GM19025 (cell line): ENCODE data around the gene PRDM15.
"Not testable (repeated sequence)": the region's sequence is repeated elsewhere in the genome, so short reads cannot be mapped to it uniquely, and the experiment has no call there.

Experiments
- ATAC-seq: cut with Tn5 transposase; IDR thresholded peaks from one replicate; pipeline ENCODE4 v1.9.1; 2021; ENCODE audit warnings: mild to moderate bottlenecking, low read depth, moderate library complexity; ENCODE audit not compliant: unreplicated experiment

PRDM15 gene

GRCh38 chr21:41794600-41794999 lies 84.5 kb downstream of the PRDM15 start:
- ATAC-seq = no peak

- no peak for ATAC-seq
Measured at GRCh38 chr21:41792711-41793110, 86.4 kb downstream of the PRDM15 start.

- ATAC-seq = no peak
Measured at GRCh38 chr21:41786509-41786987, 92.6 kb downstream of the PRDM15 start.

GRCh38 chr21:41785262-41785661 lies 93.9 kb downstream of the PRDM15 start:
- ATAC-seq = not testable (repeated sequence)

DNA sequence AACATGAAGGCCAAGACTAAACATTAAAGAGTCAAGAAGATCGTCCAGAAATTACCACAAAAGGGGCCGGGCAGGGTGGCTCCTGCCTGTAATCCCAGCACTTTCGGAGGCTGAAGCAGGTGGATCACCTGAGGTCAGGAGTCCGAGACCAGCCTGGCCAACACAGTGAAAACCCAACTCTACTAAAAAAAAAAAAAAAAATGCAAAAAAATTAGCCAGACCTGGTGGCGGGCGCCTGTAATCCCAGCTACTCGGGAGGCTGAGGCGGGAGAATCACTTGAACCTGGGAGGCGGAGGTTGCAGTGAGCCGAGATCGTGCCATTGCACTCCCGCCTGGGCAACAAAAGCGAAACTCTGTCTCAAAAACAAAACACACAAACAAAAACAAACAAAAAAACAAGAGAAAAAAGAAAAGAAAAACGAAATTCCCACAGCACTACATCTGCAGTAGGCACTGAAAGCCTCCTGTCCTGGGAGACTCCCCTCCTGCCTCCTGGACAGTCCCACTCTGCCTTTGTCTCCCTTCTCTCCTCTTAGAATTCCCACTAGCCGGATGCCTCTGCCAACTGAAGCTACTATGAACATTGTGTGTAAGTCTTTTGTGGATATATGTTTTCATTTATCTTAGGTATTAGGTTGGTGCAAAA lies 94.6 kb downstream of the PRDM15 start:
- no peak for ATAC-seq

- ATAC-seq = no peak
Measured at GRCh38 chr21:41783476-41784180, 95.5 kb downstream of the PRDM15 start.

DNA sequence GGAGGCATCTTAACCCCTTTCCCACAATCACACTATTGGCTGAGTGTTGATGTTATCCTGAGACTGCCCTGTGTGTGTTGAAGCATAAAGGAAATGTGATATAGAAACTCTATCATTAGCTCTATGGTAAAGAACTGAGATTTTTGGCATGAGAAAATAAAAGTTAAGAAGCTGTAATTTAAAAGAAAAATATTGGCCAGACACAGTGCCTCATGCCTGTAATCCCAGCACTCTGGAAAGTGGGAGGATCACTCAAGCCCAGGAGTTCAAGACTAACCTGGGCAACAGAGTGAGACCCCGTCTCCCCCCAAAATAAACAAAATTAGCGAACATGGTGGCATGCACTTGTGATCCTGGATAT lies 98.1 kb downstream of the PRDM15 start:
- ATAC-seq = no peak

- no peak for ATAC-seq
Measured at GRCh38 chr21:41780337-41781049, 98.7 kb downstream of the PRDM15 start.

GRCh38 chr21:41779659-41780058 lies 99.5 kb downstream of the PRDM15 start:
- no peak for ATAC-seq

DNA sequence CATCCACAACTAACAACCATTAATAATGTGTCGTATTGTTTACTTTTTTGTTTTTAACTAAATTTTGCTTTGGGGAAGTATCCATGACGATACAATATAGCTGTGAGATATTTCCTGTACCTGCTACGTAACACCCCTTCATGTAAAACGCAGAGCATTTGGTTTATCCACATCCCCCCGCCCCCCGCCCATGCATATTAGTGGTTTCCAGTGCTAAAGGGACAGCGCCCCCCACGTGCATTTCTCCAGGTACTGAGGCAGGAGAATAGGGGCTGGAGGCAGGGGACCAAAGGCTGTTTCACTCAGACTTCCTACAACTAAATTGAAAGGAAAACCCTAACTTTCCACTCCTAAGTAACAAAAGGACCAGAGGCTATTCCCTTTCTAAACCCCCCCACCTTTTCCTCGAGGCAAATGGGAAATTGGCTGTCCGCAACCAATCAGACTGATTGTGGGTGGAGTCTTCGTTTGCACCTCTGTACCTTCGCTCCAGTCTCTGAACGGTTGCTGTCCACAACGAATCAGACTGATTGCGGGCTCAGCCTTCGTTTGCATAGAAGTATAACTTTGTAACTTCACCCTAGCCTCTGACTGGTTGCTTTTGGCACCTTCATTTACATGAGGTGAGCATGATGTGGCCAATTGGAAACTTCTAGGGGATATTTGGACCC lies 100.1 kb downstream of the PRDM15 start:
- ATAC-seq = no peak

DNA sequence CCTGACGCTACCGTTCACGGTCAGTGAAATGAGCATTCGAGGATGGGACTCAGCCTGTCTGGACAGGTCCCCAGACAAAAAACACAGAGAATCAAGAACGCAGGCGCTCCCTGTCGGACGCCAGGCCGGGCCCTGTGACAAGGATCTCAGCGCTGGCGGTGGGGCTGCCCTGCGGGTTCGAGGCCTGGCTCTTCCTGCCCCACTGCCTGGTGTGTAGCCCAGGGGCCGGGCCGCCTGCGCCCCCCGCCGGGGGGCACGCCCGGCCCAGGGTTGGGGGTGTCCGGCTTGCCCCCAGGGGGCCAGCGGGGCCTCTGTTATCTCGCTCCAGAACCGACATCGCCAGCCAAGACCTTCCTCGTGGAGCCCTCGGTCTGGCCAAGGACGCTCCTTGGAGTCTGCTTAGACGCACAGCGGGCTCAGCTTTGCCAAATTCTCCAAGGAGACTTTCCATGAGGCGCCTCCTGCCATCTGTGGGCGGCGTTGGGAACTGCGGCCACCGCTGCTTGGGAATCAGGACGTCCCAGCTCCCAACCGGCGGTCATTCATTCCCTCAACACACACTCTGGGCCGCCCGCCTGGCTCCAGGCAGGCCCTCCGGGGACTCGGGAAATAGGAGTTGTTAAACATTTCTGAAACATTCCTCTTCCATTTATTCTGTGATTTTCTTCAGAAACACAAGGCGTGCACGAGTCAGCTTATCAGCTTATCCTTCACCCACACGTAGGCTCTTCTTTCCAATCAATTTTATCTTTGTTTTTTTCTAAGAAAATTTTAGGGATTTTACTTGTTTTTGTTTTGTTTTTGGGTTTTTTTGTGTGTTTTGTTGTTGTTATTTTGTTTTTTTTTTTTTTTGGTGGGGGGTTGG lies 101.0 kb downstream of the PRDM15 start:
- no peak for ATAC-seq

- ATAC-seq = no peak
Measured at GRCh38 chr21:41776778-41777177, 102.4 kb downstream of the PRDM15 start.

DNA sequence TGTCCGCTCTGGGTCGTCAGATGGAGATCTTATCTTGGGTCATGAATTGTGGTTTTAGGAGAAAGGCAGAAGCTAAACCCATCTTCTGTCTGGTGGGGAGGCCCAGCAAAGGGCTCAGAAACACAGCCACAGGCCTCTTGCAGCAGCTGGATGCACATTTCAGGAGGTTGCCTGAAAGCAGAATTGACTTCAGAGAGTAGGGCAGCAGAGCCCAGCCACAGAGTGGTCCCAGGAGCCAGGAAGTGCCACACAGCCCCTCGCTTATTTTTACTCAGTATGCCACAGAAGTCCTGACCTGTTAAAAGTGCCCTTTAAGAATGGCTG lies 104.0 kb downstream of the PRDM15 start:
- no peak for ATAC-seq

- no peak for ATAC-seq
Measured at GRCh38 chr21:41774467-41775148, 104.5 kb downstream of the PRDM15 start.

DNA sequence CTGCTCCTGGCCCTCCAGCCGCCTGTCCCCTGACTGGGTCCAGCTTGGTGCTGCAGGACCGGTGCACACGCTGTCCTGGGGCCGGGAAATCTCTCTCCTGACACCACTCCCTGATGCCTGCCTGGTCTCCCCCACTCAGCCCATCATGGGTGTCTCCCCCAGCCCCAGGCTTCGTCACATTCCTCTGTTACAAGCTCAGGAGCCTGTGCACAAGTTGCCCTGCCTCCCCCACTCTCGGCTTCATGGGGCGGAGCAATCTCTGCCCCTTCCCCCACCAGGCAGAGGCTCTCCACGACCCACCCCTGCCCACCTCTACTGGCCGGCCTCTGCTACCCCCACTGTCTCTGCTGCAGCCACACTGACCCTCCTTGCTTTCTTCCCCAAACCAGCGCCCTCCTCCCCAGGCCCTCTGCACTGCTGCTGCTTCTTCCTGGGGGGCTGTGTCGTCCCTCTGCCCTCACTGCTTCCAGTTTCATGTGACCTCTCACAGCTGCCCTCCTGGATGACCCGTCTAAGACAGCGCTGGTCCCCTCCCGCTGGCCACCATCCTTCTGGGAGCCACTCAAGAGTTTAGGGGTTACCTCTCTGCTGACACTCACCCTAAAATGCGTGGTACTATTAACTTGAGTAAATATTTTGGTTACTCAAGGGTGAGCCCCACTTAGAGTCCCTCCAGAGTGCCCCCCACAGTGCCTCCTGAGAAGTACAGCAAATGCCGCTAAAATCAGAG lies 106.6 kb downstream of the PRDM15 start:
- no peak for ATAC-seq

GRCh38 chr21:41771625-41771945 lies 107.6 kb downstream of the PRDM15 start:
- ATAC-seq = no peak

DNA sequence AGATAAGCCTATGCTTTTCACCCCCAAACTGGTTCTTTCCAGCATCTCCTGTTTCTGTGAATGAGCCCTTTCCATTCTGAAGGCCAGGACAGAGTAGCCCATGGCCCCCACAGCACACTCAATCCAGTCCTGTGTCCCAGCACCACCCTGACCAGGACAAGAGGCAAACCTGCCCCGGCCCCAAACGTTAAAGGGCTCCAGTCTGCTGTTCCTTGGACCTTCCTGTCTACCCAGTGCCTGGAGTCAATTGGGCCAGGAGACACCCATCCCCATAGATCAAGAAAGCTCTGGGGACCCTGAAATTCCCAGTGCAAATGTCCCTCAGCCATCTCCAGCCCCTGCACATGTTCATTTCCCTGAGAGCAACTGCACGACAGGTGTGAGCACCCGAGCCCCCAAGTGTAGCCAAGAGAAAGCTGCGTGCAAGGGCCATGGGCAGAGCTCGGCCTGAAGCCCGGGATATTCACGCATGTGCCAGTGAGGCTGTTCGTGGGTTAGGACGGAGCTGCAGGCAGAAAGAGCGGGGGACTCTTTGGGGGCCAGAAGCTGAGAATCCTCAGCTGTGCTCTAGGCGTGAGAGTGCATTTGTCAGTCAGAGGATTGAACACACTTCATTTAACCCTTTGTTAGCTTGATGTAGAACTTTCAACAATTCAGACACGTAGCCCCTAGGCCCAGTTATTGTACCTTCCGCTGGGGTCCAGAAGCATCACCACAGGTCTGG lies 108.1 kb downstream of the PRDM15 start:
- ATAC-seq = no peak

DNA sequence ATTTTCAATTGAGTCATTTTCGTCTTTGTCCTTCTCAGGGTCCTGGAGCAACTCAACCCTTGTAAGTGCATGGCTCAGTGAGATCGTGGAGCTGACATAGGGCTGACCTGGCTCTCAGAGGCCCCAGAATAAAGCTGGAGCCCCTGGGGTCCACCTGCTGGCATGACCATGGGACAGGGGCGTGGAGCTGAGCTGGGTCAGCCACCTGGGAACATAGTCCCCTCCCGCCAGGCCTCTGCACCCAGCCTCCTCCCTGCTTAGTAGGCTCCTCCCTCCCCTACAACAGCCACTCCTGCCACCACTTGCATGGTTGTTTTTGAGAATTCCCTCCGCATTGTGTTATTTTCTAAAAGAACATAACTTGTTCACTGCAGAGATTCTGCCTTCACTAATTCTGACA lies 109.2 kb downstream of the PRDM15 start:
- ATAC-seq = no peak

DNA sequence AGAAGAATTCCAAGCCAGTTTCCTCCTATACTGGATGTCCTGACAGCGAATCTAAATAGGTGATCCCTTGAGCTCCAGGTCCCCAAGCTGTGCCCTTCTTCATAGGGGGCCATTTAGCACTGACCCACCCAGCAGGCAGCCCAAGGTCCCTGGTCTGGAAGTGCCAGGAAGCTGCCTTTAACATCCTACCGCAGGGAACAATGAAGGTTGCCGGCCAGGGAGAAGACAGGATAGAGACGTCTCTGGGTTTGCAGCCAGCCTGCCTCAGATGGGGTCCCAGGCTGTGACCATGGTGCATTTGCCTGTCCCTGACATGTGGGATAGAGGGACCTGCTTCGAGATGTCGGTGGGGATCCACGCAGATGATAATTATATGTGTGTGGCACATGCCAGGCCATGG lies 109.6 kb downstream of the PRDM15 start:
- ATAC-seq = no peak
